ENCODE results near the gene NEK1.
"Not testable (repeated sequence)": the region's sequence is repeated elsewhere in the genome, so short reads cannot be mapped to it uniquely, and the experiment has no call there.

The NEK1 gene

GRCh38 chr4:169437299-169438047, 174.9 kb downstream of the NEK1 start:
- no peak overlapping the region for H3K27ac ChIP-seq
- no peak for DNase-seq (ENCODE audit: low read depth, low spot score)

DNA sequence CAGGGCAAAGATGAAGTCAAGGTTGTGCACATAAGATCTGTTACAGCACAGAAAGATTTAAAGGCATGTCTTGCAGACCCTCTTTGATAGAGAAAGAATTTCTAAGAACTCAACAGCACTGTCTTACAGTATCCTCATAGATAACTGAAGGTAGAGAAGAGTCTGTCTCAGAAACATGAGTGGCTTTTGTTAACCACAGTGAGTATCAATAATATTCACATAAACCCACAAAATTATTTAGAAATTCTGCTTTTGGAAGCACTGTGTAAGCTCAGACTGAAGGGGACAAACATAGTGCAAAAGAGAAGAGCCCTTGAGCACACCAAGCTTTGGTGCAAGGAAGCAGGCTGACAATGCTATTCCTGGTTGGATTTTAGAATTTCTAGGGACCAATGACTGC, 175.6 kb downstream of the NEK1 start:
- H3K27ac ChIP-seq, result no peak overlapping the region

GRCh38 chr4:169428376-169428775, 184.0 kb downstream of the NEK1 start:
- H3K27ac ChIP-seq, result no peak overlapping the region
- DNase-seq (ENCODE audit: low read depth, low spot score), result no peak

More for the DNA sequence above, 175.6 kb downstream of the NEK1 start:
- DNase-seq (ENCODE audit: low read depth, low spot score), result no peak

- DNase-seq (ENCODE audit: low read depth, low spot score); H3K27ac ChIP-seq: not testable (repeated sequence)
Measured at GRCh38 chr4:169427727-169428126, 184.7 kb downstream of the NEK1 start.

- no peak for DNase-seq (ENCODE audit: low read depth, low spot score)
- no peak overlapping the region for H3K27ac ChIP-seq
Measured at GRCh38 chr4:169420291-169420690, 192.1 kb downstream of the NEK1 start.

- no peak for DNase-seq (ENCODE audit: low read depth, low spot score)
- H3K27ac ChIP-seq, result no peak overlapping the region
Measured at GRCh38 chr4:169418846-169419245, 193.5 kb downstream of the NEK1 start.

GRCh38 chr4:169417629-169418282, 194.6 kb downstream of the NEK1 start:
- no peak for DNase-seq (ENCODE audit: low read depth, low spot score)
- H3K27ac ChIP-seq, result no peak overlapping the region

- no peak for DNase-seq (ENCODE audit: low read depth, low spot score)
- no peak overlapping the region for H3K27ac ChIP-seq
Measured at GRCh38 chr4:169416997-169417396, 195.4 kb downstream of the NEK1 start.

DNA sequence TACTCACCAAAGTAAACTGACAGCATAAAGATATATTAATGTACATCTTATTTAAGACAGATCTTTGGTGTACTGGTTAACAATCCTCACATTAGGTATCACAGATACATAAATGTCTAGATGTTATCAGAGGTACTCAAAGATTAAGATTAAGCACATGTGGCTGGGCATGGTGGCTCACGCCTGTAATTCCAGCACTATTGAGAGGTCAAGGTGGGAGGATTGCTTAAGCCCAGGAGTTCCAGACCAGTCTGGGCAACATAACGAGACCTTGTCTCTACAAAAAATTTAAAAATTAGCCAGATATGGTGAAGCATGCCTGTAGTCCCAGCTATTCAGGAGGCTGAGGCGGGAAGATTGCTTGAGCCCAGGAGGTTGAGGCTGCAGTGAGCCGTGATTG, 195.9 kb downstream of the NEK1 start:
- no peak for DNase-seq (ENCODE audit: low read depth, low spot score)
- H3K27ac ChIP-seq, result no peak overlapping the region

- no peak overlapping the region for H3K27ac ChIP-seq
- DNase-seq (ENCODE audit: low read depth, low spot score), result no peak
Measured at GRCh38 chr4:169414913-169415312, 197.5 kb downstream of the NEK1 start.

DNA sequence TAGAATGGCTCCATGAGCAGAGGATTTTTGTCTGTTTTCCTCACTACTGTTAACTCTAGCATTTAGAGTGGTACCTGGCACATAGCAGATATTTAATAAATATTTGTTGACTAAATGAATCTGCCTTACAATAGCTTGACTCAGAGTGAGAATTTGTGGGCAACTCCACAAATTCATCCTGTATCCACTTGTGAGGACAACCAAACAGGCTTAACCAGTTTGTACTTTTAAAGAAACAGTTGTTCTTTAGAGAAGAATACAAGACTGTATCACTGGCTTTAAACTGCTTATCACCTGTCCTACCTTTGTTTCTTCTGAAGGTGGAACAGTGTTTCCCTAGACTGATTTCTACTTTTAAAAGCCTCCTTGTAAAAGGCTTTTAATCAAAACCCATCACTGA, 200.3 kb downstream of the NEK1 start:
- peak; percentile 60 for DNase-seq (ENCODE audit: low read depth, low spot score)
- peak overlapping the region; percentile 27 for H3K27ac ChIP-seq

DNA sequence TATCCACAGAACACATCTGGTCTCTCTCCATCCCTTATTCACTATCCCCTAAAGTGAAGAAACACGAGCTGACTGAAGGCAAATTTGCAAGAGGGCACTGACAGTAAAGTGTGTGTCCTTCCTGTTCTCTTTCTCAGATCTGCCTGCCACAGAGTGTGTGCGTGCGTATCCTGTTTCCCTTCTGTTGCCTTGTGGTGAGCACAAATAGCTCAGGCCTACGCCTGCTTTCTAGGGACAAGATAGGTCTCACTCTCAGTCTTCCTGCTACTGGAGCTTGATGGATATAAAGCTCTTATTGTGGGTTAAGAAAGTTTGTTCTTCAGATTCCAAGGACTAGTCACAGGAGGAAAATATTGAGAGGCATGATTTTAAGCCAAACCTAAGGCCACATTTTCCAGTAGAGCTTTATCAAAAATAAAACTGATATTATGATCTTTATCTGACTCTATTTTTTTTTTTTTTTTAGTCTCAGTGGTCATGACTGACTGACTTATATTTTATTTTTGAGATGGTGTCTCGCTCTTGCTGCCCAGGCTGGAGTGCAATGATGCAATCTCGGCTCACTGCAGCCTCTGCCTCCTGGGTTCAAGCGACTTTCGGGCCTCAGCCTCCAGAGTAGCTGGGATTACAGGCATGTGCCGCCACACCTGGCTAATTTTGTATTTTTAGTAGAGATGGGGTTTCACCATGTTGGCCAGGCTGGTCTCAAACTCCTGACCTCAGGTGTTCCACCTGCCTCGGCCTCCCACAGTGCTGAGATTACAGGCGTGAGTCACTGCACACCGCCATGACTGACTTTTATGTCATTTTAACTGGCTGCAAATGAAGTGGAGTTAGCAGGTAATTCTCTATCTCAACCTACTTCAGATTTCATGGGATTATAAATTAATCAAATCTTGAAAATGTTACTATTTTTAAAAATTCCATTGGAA, 201.3 kb downstream of the NEK1 start:
- peak overlapping the region; percentile 27 for H3K27ac ChIP-seq
- no peak for DNase-seq (ENCODE audit: low read depth, low spot score)

DNA sequence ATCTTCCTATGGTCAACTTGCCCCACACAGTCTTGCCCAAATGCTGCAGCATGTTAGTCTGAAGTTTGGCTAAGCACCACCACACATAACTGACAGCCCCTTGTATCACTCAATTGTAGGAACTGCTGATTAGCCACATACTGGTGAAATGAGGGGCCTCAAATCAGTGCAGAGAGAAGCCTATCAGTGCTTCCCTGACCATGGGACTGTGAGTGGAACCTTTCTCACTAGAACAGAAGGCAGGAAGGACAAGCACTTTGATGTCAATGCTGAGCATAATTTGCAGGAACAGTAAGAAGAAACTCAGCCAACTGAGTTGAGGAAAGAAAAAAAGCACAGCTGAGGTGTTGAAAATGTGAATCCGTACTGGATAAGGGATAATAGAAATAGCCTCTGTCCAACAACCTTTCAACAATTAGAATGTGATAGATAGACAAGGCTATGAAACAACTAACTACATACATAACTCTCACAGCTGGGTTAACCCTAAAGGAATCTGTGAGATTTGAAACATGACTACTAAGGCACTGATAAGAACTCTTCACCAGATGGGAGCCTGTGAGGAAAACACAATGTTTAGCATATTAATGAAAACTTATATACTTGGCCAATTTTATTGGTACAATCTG, 205.1 kb downstream of the NEK1 start:
- no peak for DNase-seq (ENCODE audit: low read depth, low spot score)
- H3K27ac ChIP-seq, result no peak overlapping the region

GRCh38 chr4:169404960-169405359, 207.4 kb downstream of the NEK1 start:
- peak; percentile 79 for DNase-seq (ENCODE audit: low read depth, low spot score)
- H3K27ac ChIP-seq, result peak overlapping the region; percentile 18

- H3K27ac ChIP-seq, result no peak overlapping the region
- DNase-seq (ENCODE audit: low read depth, low spot score), result no peak
Measured at GRCh38 chr4:169400832-169401231, 211.6 kb downstream of the NEK1 start.

GRCh38 chr4:169399976-169400767, 212.2 kb downstream of the NEK1 start:
- no peak for DNase-seq (ENCODE audit: low read depth, low spot score)
- peak overlapping the region; percentile 58 for H3K27ac ChIP-seq

GRCh38 chr4:169398316-169398715, 214.1 kb downstream of the NEK1 start:
- H3K27ac ChIP-seq, result peak overlapping the region; percentile 58
- DNase-seq (ENCODE audit: low read depth, low spot score), result no peak

DNA sequence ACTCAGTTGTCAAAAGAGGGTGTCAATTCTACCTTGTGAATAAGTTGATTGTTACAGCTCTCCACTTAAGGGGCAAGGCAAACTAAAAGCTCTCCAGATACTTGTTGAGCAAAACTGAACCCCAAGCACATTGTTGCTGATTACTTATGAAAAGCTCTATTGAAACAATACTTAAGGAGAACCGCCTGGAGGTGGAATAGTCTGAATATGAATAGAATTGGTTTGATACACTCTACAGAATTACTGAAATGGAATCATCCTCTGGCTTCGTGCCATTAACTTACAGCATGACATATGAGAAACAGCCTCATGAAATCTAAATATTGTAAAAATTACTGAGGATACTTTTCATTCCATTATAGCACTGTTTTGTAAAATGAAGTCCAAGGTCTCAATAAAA, 214.6 kb downstream of the NEK1 start:
- DNase-seq (ENCODE audit: low read depth, low spot score), result no peak
- peak overlapping the region; percentile 58 for H3K27ac ChIP-seq

- H3K27ac ChIP-seq, result no peak overlapping the region
- no peak for DNase-seq (ENCODE audit: low read depth, low spot score)
Measured at GRCh38 chr4:169385376-169385775, 227.0 kb downstream of the NEK1 start.

- H3K27ac ChIP-seq, result no peak overlapping the region
- DNase-seq (ENCODE audit: low read depth, low spot score), result no peak
Measured at GRCh38 chr4:169384779-169385178, 227.6 kb downstream of the NEK1 start.

Measured in epithelial cell of prostate (primary cell).